Heart left ventricle (tissue), 16 donors: ENCODE data around the gene CC2D2B. TPM values are rescaled to one million over a fixed set of nuclear protein-coding genes. Genes with fewer than 3 reads are reported as not detected.
"Not testable (repeated sequence)": the region's sequence is repeated elsewhere in the genome, so short reads cannot be mapped to it uniquely, and the experiment has no call there.

Experiments used
- ATAC-seq, 4 donors: fragments of 200-7000 bp; cut with Tn5 transposase; one replicate each; pipeline ENCODE4 v1.9.1; 2020 to 2022; ENCODE audit warnings: moderate library complexity in 4 of 4, mild to moderate bottlenecking in 3 of 4, moderate number of reproducible peaks in 1 of 4
- DNase-seq, 5 donors: peaks; one replicate each; pipeline ENCODE4 v3.0.0-alpha.2; 2020
- H3K27ac ChIP-seq, 12 donors: fragments of 200-600 bp; sonication (generic) in 4 of 12; one replicate each; pipeline versions ENCODE4 v1.5.0 to v1.8.0; 2016 to 2022; ENCODE audit warnings: mild to moderate bottlenecking in 2 of 12
- H3K27me3 ChIP-seq, 9 donors: fragments of 200-600 bp; sonication (generic) in 2 of 9; one replicate each; pipeline versions ENCODE4 v1.5.1 to v1.8.0; 2016 to 2022; ENCODE audit warnings: mild to moderate bottlenecking in 3 of 9
- H3K36me3 ChIP-seq, 9 donors: fragments of 200-600 bp; sonication (generic) in 2 of 9; one replicate each; pipeline versions ENCODE4 v1.5.0 to v1.8.0; 2018 to 2022; ENCODE audit warnings: mild to moderate bottlenecking in 2 of 9
- H3K4me1 ChIP-seq, 12 donors: fragments of 200-600 bp; sonication (generic) in 4 of 12; one replicate each; pipeline versions ENCODE4 v1.5.0 to v1.8.0; 2016 to 2022; ENCODE audit warnings: mild to moderate bottlenecking in 3 of 12
- H3K4me3 ChIP-seq, 12 donors: fragments of 200-600 bp; sonication (generic) in 4 of 12; one replicate each; pipeline versions ENCODE4 v1.5.0 to v1.8.0; 2017 to 2022; ENCODE audit warnings: mild to moderate bottlenecking in 9 of 12, moderate library complexity in 4 of 12
- H3K9me3 ChIP-seq, 12 donors: fragments of 200-600 bp; sonication (generic) in 4 of 12; one replicate each; pipeline versions ENCODE4 v1.5.0 to v1.8.0; 2016 to 2022; ENCODE audit warnings: mild to moderate bottlenecking in 1 of 12
- CTCF ChIP-seq, 12 donors: fragments of 200-600 bp; sonication (generic) in 4 of 12; IDR thresholded peaks; one replicate each; pipeline versions ENCODE4 v1.5.0 to v1.8.0; 2018 to 2022; ENCODE audit warnings: antibody characterized with exemption in 12 of 12, mild to moderate bottlenecking in 5 of 12
- POLR2A ChIP-seq, 2 donors: fragments of 450-650 bp; IDR thresholded peaks; one replicate each; pipeline ENCODE4 v1.6.1; 2017; ENCODE audit warnings: antibody characterized with exemption in 2 of 2, mild to moderate bottlenecking in 2 of 2, moderate library complexity in 2 of 2
- WGBS, 4 donors: extraction: QIAGEN DNeasy Blood & Tissue Kit in 2 of 4; methylation state at CpG; one replicate each; pipeline versions ENCODE4 v1.1.5 to v1.1.7; 2013 to 2018; 5-methylcytosine and 5-hydroxymethylcytosine counted together
- intact Hi-C, 10 donors: fragments of 100-400 bp; cut with DNase I; formaldehyde crosslinking; loops; one replicate each; pipeline versions ENCODE4 v1.11.1 to v1.14.2; 2022
- polyA plus RNA-seq, 2 donors: library from polyadenylated mRNA; stranded (reverse); fragments of 200-250 nt; gene quantifications; one replicate each; pipeline ENCODE4 v1.2.3, GENCODE V29; 2013
- total RNA-seq, 9 donors: library from RNA; depleted of rRNA in 2 of 9; stranded (reverse); fragments of >200 nt in 2 of 9; fragmentation: NEBNext Ultra II Directional in 3 of 9; extraction: Animal tissue kit (Norgen Biotek cat#: 25700) in 3 of 9; gene quantifications; one replicate each; pipeline versions ENCODE4 v1.1.0 to v1.2.4, GENCODE V29; 2016 to 2023
- donor health status: ischemic (EF 13 %, LVEDD 7.1; RV severe dilation, severe dysfunction).
- donor health status: healthy with polysubstance abuse.
- donor health status: DM: no; HTN: yes; CAD: no.
- donor health status: DM: no; HTN: no; CAD: no.
- donor health status: ischemic (EF 25% LVEDD 6.9; RV normal size, moderate dysfunction).
- donor health status: ischemic (EF 25% LVEDD 5.7; RV mildly dilated, moderate dysfunction).
- donor health status: healthy.
- donor health status: DM: yes; HTN: yes; CAD: no.
- donor health status: ischemic (EF 35%, LVEDD 5.7; RV mildly dilated, moderate dysfunction).
- donor health status: nonischemic (EF 11% LVEDD 7.7; RV severe dilation, severe dysfunction).
- donor health status: DM: yes; HTN: yes; CAD: no.
- donor health status: PGD.
- donor health status: ischemic (EF 29% LVEDD 5.4; RV normal size, mild dysfunction).
- donor health status: nonischemic (EF 23%, LVEDD 6.1; RV moderate dilation, normal function).

Gene CC2D2B
- total and polyA plus RNA-seq, 11 donors: 0.15 to 1.5 (median 0.58) TPM

GRCh38 chr10:95889830-95890229 lies 17.9 kb upstream of the CC2D2B start:
- no peak for TF ChIP-seq CTCF (IDR thresholded peaks at IDR 0.05)
- no peaks in the 10 kb centered on the region for H3K4me1 ChIP-seq
- H3K27me3 ChIP-seq: no peaks in the 10 kb centered on the region
- peaks cover 0 to 42% (median 7%) of the 10 kb centered on the region in 9 donors for H3K36me3 ChIP-seq
- DNase-seq: no peak
- no peak for ATAC-seq
- intact Hi-C loops: no loop called here
- 79 to 87% (median 81%) methylated on average over 2 of the region's 2 CpGs for WGBS, 4 donors
- H3K4me3 ChIP-seq: no peak overlapping the region
- no peaks in the 10 kb centered on the region for H3K9me3 ChIP-seq
- no peak overlapping the region for H3K27ac ChIP-seq

- 93 to 95% (median 93%) methylated on average over 4 of the region's 4 CpGs for WGBS, 4 donors
- Histone ChIP-seq H3K4me3 (no peak overlapping the region), H3K36me3 (peaks cover 0 to 72% (median 36%) of the 10 kb centered on the region in 9 donors), H3K27ac (no peak overlapping the region), H3K4me1 (no peaks in the 10 kb centered on the region), H3K9me3 (no peaks in the 10 kb centered on the region), H3K27me3 (no peaks in the 10 kb centered on the region)
- no peak for ATAC-seq
- intact Hi-C loops: no loop called here
- TF ChIP-seq CTCF (IDR thresholded peaks at IDR 0.05): no peak
- no peak for TF ChIP-seq POLR2A (IDR thresholded peaks at IDR 0.05)
- DNase-seq: no peak
These were observed 11.5 kb upstream of the CC2D2B start for GRCh38 chr10:95896071-95896850.

GRCh38 chr10:95905897-95906580 lies 1.7 kb upstream of the CC2D2B start:
- H3K27ac ChIP-seq, H3K27me3 ChIP-seq, H3K9me3 ChIP-seq, H3K4me3 ChIP-seq, ATAC-seq, DNase-seq, intact Hi-C loops: not testable (repeated sequence)
- 95 to 99% (median 98%) methylated on average over 12 of the region's 12 CpGs for WGBS, 4 donors
- Histone ChIP-seq H3K36me3 (peaks cover 0 to 26% (median 19%) of the 10 kb centered on the region in 9 donors), H3K4me1 (peaks cover 0 to 10% (median 2%) of the 10 kb centered on the region in 12 donors)

- H3K27me3 ChIP-seq: no peaks in the 10 kb centered on the region
- DNase-seq: peak in 3 of 5 donors; percentile 32 to 36 (median 33)
- H3K36me3 ChIP-seq: peaks cover 0 to 22% (median 14%) of the 10 kb centered on the region in 9 donors
- no peaks in the 10 kb centered on the region for H3K9me3 ChIP-seq
- 14 to 24% (median 20%) methylated on average over 22 of the region's 22 CpGs for WGBS, 4 donors
- ATAC-seq: peak in 3 of 4 donors; percentile 25 to 52 (median 49)
- H3K27ac ChIP-seq: peak overlapping the region in 11 of 12 donors; percentile 62 to 92 (median 76)
- intact Hi-C loops: no loop called here
- H3K4me3 ChIP-seq: peak overlapping the region; percentile 47 to 79 (median 75)
- no peak for TF ChIP-seq POLR2A (IDR thresholded peaks at IDR 0.05)
- TF ChIP-seq CTCF (IDR thresholded peaks at IDR 0.05): peak in 2 of 12 donors; percentile 1 to 4
- H3K4me1 ChIP-seq: peaks cover 0 to 10% (median 2%) of the 10 kb centered on the region in 12 donors
These were observed 909 bp upstream of the CC2D2B start for GRCh38 chr10:95906677-95907455.
